ENCODE data around the gene DLG2.
"Not testable (repeated sequence)": the region's sequence is repeated elsewhere in the genome, so short reads cannot be mapped to it uniquely, and the experiment has no call there.

DNA sequence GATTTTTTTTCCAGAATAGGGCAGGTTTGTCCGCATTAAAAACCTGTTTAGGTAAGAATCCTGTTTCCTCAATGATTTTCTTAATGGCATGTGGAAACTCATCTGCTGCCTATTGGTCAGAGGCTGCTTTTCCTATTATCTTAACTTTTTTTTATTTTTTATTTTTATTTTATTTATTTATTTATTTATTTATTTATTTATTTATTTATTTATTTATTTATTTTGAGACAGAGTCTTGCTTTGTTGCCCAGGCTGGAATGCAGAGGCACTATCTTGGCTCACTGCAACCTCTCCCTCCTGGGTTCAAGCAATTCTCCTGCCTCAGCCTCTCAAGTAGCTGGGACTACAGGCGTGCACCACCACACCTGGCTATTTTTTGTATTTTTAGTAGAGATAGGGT is 389.1 kb downstream of the DLG2 start:
- not testable (repeated sequence) for TF ChIP-seq POLR2A (IDR thresholded peaks at IDR 0.05; ENCODE audit: low read depth, low read length); POLR2AphosphoS5 (IDR thresholded peaks at IDR 0.05; ENCODE audit: low read depth, low read length); TAF1 (IDR thresholded peaks at IDR 0.05; ENCODE audit: low read depth, low read length); PAX5 (IDR thresholded peaks at IDR 0.05; ENCODE audit: insufficient read depth, low read length, severe bottlenecking); SPI1 (IDR thresholded peaks at IDR 0.05; ENCODE audit: low read depth, low read length)

Measured in GM12891 (cell line).